ENCODE measurements around the gene DUSP8.
"Not testable (repeated sequence)": the region's sequence is repeated elsewhere in the genome, so short reads cannot be mapped to it uniquely, and the experiment has no call there.

Gene DUSP8

DNA sequence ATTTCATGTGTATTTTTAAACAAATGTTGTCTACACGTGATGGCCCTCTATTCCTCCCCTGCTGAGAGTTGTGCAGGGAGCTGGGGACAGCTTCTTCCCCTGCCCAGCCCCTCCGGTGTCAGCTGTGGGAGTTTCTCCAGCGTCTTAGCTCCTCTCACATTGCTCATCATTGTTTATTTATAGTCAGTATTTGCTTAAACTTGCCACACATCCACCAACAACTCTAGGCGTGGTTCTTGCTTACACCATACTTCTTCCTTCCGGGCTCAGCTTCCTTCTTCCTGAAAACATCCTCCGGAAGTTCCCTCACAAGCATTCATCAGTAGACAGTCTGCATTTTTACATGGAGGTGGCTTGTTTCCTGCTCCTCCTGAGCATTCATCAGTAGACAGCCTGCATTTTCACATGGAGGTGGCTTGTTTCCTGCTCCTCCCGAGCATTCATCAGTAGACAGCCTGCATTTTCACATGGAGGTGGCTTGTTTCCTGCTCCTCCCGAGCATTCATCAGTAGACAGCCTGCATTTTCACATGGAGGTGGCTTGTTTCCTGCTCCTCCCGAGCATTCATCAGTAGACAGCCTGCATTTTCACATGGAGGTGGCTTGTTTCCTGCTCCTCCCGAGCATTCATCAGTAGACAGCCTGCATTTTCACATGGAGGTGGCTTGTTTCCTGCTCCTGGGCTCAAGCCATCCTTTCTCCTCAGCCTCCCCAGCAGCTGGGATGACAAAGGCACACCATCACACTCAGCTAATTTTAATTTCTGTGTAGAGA lies 17.3 kb upstream of the DUSP8 start:
- not testable (repeated sequence) for DNase-seq

DNA sequence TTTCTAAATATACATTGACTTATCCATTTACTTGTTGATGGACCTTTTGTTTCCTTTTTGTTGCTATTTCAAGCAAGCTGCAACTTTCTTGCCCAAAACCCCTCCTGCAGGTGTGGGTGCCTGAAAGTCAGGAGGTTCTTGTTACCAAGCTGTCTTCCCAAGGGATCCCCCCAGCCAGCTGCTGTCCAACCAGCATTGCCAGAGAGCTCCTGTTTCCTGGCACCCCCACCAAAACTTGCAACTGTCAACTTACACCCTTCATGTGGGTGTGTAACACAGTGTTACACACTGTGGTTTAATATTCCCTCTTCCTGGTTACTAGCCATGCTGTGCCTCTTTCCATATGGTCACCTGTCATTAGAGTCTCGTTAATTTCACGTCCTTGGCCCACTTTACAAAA lies 14.6 kb upstream of the DUSP8 start:
- DNase-seq = no peak

DNA sequence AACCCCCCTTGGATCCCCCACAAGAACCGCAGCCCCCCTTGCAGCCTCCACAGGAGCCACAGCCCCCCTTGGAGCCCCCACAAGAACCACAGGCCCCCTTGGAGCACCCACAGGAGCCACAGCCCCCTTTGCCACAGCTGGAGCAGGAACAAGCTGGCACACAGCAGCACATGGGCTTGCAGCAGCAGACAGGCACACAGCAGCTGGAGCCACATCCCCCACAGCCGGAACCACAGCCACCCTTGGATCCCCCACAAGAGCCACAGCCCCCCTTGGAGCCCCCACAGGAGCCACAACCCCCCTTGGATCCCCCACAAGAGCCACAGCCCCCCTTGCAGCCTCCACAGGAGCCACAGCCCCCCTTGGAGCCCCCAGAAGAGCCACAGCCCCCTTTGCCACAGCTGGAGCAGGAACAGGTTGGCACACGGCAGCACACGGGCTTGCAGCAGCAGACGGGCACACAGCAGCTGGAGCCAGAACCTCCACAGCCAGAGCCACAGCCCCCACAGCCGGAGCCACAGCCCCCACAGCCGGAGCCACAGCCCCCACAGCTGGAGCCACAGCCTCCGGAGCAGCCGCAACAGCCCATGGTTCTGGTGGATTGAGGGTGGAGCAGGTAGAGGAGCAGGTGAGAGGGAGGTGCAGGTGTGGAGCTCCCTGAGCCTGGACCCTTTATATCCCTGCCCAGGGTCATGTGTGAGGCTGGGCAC lies 12.7 kb upstream of the DUSP8 start, which contains the start of gene KRTAP5-1:
KRTAP5-1 (minus strand) TSS at position 623 of the 710 bp plus-strand sequence; CDS start at position 589, 34 bp downstream.
- not testable (repeated sequence) for DNase-seq

DNA sequence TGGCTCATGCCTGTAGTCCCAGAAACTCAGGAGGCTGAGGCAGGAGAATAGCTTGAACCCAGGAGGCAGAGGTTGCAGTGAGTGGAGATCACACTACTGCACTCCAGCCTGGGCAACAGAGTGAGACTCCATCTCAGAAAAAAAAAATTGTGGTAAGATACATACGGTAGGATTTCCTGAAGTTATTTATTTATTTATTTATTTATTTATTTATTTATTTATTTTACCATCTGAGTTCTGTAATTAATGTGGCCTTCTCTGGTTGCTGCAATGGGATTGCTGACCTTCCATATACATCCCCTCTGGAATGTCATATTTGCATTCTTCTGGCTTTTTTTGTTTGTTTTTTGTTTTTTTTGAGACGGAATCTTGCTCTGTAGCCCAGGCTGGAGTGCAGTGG lies 10.8 kb upstream of the DUSP8 start:
- not testable (repeated sequence) for DNase-seq

DNA sequence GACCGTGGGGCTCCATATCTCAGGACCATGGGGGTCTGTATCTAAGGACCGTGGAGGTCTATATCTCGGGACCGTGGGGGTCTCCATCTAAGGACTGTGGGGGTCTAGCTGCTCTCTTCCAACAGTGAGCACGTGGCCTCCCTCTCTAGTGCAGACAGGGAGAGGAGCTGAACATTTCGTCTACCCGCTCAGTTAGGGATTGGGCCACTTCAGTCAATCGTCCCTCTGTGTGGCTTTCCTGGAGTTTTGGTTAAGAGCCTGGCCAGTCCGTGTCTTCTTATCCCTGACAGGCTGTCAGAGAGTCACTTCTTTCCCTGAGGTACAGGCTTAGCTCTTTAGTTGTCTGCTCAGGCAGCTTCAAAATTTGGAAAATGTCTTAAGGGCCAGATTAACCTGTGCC lies 9.9 kb upstream of the DUSP8 start:
- DNase-seq = no peak

DNA sequence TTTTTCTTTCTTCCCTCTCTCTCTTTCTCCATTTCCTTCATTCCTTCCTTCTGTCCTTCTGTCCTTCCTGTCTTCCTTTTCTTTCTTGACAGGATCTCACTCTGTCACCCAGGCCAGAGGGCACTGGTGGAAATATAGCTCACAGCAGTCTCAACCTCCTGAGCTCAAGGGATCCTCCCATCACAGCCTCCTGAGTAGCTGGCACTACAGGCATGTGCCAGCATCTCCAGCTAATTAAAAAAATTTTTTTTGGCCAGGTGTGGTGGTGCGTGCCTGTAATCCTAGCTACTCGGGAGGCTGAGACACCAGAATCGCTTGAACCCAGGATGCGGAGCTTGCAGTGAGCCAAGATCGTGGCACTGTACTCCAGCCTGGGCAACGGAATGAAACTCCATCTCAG lies 4.8 kb upstream of the DUSP8 start:
- DNase-seq = no peak

DNA sequence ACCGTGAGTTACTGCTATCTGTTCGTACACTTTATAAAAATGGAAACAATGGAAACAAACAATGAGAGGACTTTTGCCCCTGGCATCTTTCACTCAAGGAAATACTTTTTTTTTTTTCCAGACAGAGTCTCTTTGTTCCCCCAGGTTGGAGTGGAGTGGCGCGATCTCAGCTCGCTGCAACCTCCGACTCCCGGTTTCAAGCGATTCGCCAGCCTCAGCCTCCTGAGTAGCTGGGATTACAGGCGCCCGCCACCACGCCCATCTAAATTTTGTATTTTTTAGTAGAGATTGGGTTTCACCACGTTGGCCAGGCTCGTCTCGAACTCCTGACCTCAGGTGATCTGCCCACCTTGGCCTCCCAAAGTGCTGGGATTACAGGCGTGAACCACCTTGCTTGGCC lies 3.7 kb upstream of the DUSP8 start:
- DNase-seq = not testable (repeated sequence)

DNA sequence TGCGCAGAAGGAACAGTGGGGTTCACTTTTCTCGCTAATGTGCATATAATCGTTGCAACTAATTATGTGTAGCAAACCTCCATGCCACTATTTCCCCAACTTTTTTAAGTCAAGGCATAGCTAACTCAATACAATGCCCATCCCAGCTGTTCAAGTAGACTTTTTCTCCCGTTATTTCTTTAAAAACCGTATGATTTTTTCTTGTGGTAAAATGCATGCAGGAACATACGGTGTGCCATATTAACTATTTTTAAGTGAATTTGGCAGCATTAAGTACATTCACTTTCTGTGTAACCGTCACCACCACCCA lies 2.8 kb upstream of the DUSP8 start:
- no peak for DNase-seq

DNA sequence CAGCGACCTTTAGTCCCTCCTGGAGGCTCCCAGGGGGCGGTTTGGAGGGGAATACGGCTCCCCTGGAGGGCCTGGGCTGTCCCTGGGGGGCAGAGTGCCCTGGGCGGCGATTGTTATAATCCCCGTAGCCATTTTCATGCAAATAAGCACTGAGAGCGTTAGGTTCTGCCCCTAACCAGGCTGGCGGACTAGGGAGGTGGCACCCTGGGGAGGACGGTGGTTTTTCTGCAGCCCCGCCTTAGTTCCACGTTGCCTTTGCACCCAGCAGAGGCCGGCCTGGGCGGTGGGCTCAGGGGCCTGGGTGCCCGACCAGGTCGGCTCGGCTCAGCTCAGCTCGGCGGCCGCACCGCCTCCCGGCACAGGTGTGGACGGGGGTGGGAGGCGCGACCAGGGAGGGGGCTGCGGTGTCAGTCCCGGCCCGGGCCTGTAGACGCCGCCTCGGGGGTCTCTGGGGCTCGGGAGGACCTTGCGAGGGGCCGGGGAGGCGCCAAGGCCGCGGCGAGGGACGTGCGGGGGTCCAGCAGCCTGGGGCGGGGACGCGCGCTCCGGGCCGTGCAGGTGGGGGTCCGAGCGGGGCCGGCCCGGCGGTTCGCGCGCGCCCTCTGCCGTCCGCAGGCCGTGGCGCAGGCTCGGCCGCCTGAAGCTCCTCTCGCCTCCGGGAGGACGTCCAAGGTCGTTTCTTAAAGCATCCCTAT lies 2.3 kb upstream of the DUSP8 start:
- peak in 29 of 56 donors; percentile 29 to 78 (median 47) for DNase-seq

DNA sequence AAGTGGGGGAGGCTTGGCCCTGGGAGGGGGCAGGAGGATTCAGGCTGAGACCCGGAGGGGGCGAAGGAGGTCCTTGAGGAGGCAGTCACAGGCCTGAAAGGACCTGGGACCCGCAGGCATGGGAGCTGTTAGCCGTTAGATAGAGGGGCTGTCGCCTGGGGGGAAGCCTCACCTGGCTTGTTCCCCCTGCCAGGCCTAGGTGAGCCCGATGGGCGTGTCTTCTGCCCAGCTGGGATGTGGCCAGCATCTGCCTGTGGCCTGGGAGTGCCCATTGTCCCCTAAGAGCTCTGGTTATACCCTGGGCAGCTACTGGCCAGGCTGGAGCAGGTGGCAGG lies 1.8 kb upstream of the DUSP8 start:
- no peak for DNase-seq

DNA sequence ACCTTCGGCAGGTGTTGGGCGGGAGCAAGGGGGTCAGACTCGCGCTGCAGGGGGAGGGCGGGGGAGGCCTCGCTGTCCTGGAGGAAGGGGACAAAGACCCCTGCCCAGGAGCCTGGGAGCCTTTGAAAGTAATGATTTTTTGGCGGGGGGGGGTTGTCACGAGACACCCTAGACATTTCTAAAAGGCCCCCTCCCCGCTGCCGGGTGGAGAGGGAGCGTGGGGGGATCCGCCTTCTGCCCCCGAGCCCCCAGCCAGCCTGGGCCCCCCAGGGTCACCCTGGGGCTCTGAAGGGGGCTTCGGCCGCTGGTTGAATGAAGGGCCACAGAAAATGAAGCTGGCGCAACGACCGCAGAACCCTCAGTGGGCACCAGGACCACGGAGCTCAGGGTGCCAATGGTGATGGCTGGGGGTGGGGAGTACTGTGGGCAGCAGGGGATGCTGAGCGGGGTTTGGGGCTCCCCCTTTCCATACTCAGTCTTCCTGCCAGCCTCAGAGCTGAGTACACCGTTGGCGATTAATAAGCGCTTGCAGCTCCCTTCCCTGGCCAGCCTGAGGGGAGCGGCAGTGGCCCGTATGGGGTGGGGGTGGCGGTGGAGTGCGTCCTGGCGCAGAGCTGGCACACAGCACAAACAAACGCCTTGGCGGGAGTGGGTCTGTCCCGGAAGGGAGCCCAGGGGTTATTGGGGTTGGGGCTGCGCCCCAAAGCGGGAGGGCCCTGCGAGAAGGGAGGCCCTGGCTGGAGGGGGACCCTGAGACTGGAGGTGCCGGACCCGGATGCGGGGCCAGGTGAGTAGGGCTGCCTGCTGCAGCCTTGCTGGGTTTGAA lies 1.2 kb upstream of the DUSP8 start:
- DNase-seq = peak in 11 of 56 donors; percentile 23 to 54 (median 35)

DNA sequence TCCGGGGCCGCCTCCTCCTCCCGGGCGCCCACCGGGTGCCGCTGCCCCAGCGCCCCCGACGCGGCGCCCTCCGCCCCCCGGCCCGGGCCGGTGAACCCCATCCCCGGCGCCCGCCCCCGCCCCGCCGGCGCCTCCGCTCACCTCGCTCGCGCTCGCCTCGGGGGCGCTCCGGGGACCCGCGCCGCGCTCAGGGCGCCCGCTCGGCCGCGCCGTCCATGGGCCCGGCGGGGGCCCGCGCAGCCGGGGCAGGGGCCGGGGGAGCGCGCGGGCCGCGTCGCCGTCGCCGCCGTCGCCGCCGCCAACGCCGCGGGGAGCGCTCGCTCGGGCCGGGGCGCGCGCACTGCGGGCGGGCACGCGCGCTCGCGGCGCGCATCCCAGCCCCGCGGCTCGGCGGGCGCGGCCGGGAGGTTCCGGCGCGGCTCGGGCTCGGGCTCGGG lies 293 bp downstream of the DUSP8 start:
- no peak for DNase-seq

DNA sequence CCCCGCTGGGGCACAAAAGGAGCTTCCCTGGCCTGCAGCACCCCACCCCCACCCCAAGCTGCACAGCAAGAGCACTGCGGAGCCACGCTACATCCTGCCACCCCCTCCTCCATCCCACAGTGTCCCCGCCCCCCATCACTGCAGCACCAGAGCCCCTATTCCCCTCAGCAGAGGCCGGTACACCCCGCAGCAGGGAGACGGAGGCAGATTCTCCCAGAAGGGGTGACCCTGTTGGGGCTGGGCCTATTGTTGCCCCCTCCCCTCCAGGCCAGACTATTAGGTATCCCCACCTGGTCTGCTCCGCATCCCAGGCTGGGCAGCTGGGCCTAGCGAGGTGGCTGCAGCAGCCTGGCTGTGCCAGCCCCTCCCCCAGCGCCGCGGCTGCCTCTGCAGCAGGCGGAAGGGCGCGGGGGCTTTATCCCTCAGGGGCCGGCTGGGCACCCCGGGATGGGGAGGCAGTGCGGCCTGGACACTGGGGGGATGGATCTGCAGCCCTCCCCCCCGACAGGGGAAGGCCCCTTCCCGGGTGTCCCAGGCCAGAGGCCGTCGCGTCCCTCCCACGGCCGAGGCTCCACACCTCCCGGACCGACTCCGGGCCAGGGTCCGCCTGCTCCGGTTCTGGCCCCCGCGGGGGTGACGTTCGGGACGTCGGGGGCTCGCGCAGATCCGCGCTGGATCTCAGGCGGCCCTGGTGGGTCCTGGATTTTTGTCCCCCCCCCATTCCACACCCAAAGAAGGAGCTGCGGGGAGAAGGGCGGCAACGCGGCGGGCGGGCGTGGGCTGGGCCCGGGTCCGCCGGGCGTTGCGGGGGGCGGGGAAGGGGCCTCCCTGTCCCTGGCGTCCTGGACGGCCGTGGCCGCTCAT lies 943 bp downstream of the DUSP8 start:
- peak in 15 of 56 donors; percentile 41 to 72 (median 52) for DNase-seq

DNA sequence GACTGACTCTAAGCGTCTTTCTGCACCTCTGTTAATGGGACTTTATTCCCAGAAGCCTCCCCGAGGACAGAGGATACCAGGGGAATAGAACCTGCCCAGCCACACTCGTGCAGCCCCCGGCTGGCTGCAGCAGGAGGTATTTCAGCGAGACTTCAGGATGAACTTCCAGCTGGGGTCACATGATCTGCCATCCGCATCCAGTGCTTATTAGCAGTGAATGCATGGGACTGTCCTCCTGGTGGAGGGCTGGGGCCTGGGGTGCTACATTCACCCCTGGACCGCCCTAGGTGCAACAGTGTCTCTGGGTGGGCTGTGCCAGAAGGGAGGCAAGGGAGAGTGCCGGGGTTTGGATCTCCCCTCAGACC lies 1.6 kb downstream of the DUSP8 start:
- no peak for DNase-seq

DNA sequence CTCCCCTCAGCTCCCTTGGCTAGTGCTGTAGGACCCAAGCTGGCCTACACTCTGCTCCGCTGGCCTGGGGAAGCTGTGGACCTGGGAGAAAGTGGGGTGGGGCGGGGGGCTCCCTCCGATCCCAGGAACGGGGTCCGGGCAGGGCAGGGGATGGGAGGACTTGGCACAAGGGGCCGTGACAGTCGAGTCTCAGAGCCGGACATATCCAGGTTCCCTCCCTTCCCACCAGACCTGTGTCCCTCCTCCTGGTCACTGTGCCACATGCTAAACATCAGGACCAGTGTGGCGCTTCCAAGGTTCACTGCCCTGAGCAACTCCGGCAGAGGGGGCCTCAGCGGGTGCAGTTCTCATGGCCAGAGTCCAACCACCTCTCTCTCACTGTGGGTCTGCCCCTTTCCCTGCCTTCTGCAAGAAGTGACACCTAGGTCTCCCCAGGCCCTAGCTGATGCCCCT lies 2.0 kb downstream of the DUSP8 start:
- DNase-seq = no peak

DNA sequence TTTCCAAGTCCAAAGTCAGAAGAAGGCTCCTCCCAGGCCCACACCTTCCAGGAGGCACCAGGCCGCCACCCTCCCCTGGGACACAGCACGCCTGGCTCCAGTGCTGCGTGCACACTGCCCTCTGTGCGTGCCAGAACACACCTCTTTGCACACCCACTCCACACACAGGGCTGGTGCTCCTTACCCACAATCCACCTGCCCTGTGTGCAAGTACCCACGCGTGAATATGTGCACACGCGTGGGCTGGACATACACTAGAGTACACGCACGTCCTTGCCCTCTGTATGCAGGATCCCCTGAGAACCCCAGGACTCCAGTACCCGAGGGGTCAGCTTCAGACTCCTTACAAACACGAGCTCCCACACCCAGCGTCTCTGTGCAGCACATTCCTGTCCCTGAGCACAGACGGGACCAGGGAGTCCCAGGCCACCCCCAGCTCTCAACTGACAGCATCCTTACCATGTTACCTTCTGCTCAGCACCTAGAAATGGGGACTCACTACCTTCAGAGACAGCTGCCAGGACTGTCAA lies 2.8 kb downstream of the DUSP8 start:
- DNase-seq = no peak

DNA sequence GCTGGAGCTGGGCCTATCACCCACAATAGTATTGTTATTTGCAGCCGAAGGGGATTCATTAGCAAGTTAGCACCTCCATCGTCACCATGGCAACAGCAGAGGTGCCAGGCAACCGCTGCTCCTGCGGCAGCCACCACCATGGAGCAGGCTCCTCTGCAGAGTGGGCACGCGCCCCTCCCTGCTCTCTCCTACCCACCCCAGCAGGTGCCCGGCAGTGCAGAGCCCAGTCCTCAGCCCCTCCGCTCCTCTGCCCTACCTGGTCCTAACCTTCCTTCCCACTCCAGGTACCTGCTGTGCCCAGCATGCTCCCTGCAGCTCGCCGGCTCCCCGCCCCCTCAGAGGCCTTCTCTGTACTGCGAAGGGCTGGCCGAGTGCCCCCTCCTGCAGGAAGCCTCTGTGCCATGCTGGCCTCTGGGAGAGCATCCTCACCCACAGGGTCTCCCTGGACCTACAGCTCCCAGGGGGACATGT lies 3.6 kb downstream of the DUSP8 start:
- peak in 30 of 56 donors; percentile 23 to 88 (median 56) for DNase-seq

DNA sequence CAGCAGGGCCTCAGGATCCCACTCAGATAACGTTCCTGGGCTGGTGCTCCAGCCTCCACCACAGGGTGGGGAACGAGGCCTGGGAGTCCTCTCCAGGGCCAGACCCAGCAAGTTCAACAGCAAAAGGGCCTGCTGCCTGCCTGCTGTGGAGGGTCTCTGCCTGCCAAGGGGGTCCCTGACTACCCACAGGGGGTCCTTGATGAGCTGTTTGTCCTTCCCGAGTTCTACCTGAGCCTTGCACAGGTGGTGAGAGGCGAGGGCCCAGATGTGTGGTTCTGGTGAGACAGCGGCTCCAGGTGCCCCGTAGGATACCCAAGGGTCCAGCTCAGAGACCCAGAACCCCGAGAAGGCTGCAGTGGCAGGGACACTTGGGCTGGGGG lies 4.4 kb downstream of the DUSP8 start:
- DNase-seq = no peak

DNA sequence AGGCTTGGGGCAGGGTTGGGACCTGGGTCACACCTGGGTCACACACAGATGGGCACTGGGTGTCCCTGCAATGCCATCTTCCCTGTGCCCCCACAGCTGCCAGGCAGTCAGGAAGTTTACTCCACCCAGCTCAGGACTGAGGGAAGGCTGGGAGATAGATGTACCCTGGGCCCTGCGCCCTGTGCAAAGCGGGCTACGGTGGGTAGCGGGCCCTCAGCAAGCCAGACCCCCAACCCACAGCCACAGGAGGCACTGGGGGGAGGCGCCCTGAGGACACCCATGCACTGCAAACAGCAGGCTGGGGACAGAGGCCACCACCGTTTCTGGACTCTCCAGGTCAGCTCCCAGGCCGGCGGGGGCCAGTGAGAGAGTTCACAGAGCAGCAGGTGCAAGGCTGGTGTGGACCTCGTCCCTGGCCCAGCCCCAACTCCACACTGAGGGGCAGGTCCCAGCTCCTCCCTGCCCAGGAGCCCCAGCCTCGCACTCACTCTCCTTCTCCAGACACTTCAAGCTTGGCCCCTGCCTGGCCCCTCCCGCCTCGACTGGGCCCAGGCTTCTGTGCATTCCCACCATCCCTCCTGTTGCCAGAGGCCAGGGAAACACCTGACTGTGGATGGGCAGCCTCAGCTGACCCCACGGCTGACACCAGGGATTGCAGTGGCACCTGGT lies 4.9 kb downstream of the DUSP8 start:
- no peak for DNase-seq

Data from nucleus accumbens (tissue), 56 donors.